ENCODE results near the gene PTCHD4.

The PTCHD4 gene

DNA sequence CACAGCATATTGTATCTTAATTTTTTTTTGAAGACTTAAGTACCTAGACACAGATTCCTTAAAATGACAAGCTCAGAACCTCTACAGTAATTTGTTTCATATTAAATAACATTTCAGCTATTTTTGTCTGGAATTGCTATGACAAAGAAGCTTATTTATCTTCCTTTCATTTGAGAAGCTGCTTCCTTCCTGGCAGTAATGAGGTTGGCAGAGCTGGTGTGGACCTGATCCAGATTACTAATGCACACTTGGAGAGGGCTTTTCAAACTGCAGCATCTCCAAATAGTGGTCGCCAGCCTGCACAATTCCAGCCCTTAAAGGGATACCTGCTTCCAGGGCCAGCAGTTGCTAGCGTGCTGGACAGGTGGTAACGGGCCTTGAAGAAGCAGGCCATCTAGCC lies 12.1 kb downstream of the PTCHD4 start:
- no peak overlapping the region for H3K27ac ChIP-seq (ENCODE audit: low read length)
- H3K9me3 ChIP-seq (ENCODE audit: control insufficient read depth in 1 of 2, low read length in 2 of 2), result no peaks in the 10 kb centered on the region
- no peaks in the 10 kb centered on the region for H3K36me3 ChIP-seq (ENCODE audit: control insufficient read depth in 1 of 2, insufficient read depth in 2 of 2, low read length in 2 of 2)
- H3K4me3 ChIP-seq (ENCODE audit: low read depth in 1 of 2, low read length in 2 of 2), result no peak overlapping the region
- H3K4me1 ChIP-seq (ENCODE audit: control insufficient read depth in 1 of 2, insufficient read depth in 2 of 2, low read length in 2 of 2), result peaks cover 0 to 5% of the 10 kb centered on the region in 2 donors
- H3K27me3 ChIP-seq (ENCODE audit: low read depth, low read length), result no peaks in the 10 kb centered on the region

DNA sequence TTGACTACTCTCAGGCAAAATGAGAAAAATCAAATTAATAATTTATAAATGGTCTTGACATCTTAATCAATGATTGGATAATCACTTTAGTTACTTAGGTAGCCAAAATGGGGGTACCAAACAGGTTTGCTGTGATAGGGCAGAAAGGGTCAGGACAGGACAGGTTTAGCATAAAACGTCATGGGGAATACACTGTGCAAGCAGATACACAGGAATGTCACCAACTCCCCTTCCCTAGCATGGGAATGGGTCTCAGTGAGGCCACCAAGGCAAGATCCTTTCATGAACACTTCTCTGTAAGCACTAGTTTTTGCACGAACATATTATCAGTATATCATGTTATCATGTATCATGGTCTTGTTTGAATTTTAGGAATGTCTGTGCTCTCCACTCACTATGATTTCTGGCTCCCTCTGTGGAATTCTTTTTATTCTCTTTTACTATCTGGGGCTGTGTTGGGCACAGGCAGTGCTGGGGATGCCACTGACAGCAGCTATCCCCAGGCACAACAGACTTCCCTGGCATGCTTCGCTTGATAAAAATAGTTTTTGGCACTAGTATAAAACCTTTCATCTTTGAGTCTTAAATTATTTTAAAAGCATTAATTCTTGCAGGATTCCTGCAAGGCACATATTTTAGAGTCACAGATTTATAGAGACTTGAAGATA lies 18.3 kb downstream of the PTCHD4 start:
- Histone ChIP-seq H3K27me3 (ENCODE audit: low read depth, low read length) (no peaks in the 10 kb centered on the region), H3K9me3 (ENCODE audit: control insufficient read depth in 1 of 2, low read length in 2 of 2) (no peaks in the 10 kb centered on the region), H3K4me3 (ENCODE audit: low read depth in 1 of 2, low read length in 2 of 2) (no peak overlapping the region), H3K4me1 (ENCODE audit: control insufficient read depth in 1 of 2, insufficient read depth in 2 of 2, low read length in 2 of 2) (no peaks in the 10 kb centered on the region), H3K36me3 (ENCODE audit: control insufficient read depth in 1 of 2, insufficient read depth in 2 of 2, low read length in 2 of 2) (no peaks in the 10 kb centered on the region), H3K27ac (ENCODE audit: low read length) (no peak overlapping the region)

GRCh38 chr6:48090546-48090945 lies 20.5 kb downstream of the PTCHD4 start:
- no peaks in the 10 kb centered on the region for H3K9me3 ChIP-seq (ENCODE audit: control insufficient read depth in 1 of 2, low read length in 2 of 2)
- H3K4me1 ChIP-seq (ENCODE audit: control insufficient read depth in 1 of 2, insufficient read depth in 2 of 2, low read length in 2 of 2), result no peaks in the 10 kb centered on the region
- H3K4me3 ChIP-seq (ENCODE audit: low read depth in 1 of 2, low read length in 2 of 2), result no peak overlapping the region
- no peaks in the 10 kb centered on the region for H3K36me3 ChIP-seq (ENCODE audit: control insufficient read depth in 1 of 2, insufficient read depth in 2 of 2, low read length in 2 of 2)
- no peaks in the 10 kb centered on the region for H3K27me3 ChIP-seq (ENCODE audit: low read depth, low read length)
- H3K27ac ChIP-seq (ENCODE audit: low read length), result no peak overlapping the region

DNA sequence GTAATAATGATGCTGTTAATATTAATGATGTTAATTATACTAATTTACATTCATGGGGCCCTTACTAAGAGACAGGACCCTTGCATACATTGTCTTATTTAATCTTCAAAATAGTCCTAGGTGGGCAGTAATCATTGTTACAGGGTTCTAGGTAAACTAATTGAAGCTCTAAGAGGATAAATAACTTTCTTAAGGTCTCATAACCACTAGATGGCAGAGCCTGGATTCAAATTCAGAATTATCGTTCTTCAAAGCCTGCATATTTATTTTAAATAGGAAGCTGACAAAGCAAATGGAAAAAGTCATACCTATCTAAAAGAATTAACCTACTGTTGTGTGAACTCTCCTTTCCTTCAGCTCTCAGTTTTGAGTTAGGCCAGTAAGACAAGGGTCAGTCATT lies 23.5 kb downstream of the PTCHD4 start:
- H3K4me1 ChIP-seq (ENCODE audit: control insufficient read depth in 1 of 2, insufficient read depth in 2 of 2, low read length in 2 of 2), result no peaks in the 10 kb centered on the region
- no peaks in the 10 kb centered on the region for H3K27me3 ChIP-seq (ENCODE audit: low read depth, low read length)
- H3K9me3 ChIP-seq (ENCODE audit: control insufficient read depth in 1 of 2, low read length in 2 of 2), result peaks cover 0 to 2% of the 10 kb centered on the region in 2 donors
- H3K36me3 ChIP-seq (ENCODE audit: control insufficient read depth in 1 of 2, insufficient read depth in 2 of 2, low read length in 2 of 2), result no peaks in the 10 kb centered on the region
- no peak overlapping the region for H3K4me3 ChIP-seq (ENCODE audit: low read depth in 1 of 2, low read length in 2 of 2)
- no peak overlapping the region for H3K27ac ChIP-seq (ENCODE audit: low read length)

- no peaks in the 10 kb centered on the region for H3K27me3 ChIP-seq (ENCODE audit: low read depth, low read length)
- H3K27ac ChIP-seq (ENCODE audit: low read length), result no peak overlapping the region
- no peaks in the 10 kb centered on the region for H3K4me1 ChIP-seq (ENCODE audit: control insufficient read depth in 1 of 2, insufficient read depth in 2 of 2, low read length in 2 of 2)
- H3K36me3 ChIP-seq (ENCODE audit: control insufficient read depth in 1 of 2, insufficient read depth in 2 of 2, low read length in 2 of 2), result no peaks in the 10 kb centered on the region
- H3K4me3 ChIP-seq (ENCODE audit: low read depth in 1 of 2, low read length in 2 of 2), result no peak overlapping the region
- H3K9me3 ChIP-seq (ENCODE audit: control insufficient read depth in 1 of 2, low read length in 2 of 2), result peaks cover 0 to 2% of the 10 kb centered on the region in 2 donors
Observed at GRCh38 chr6:48086187-48086586, 24.8 kb downstream of the PTCHD4 start.

GRCh38 chr6:48085131-48085741 lies 25.8 kb downstream of the PTCHD4 start:
- H3K27ac ChIP-seq (ENCODE audit: low read length), result no peak overlapping the region
- H3K27me3 ChIP-seq (ENCODE audit: low read depth, low read length), result no peaks in the 10 kb centered on the region
- H3K4me3 ChIP-seq (ENCODE audit: low read depth in 1 of 2, low read length in 2 of 2), result no peak overlapping the region
- peaks cover 0 to 2% of the 10 kb centered on the region in 2 donors for H3K9me3 ChIP-seq (ENCODE audit: control insufficient read depth in 1 of 2, low read length in 2 of 2)
- H3K4me1 ChIP-seq (ENCODE audit: control insufficient read depth in 1 of 2, insufficient read depth in 2 of 2, low read length in 2 of 2), result no peaks in the 10 kb centered on the region
- H3K36me3 ChIP-seq (ENCODE audit: control insufficient read depth in 1 of 2, insufficient read depth in 2 of 2, low read length in 2 of 2), result no peaks in the 10 kb centered on the region

- Histone ChIP-seq H3K9me3 (ENCODE audit: control insufficient read depth in 1 of 2, low read length in 2 of 2) (peaks cover 0 to 2% of the 10 kb centered on the region in 2 donors), H3K4me1 (ENCODE audit: control insufficient read depth in 1 of 2, insufficient read depth in 2 of 2, low read length in 2 of 2) (no peaks in the 10 kb centered on the region), H3K27ac (ENCODE audit: low read length) (no peak overlapping the region), H3K36me3 (ENCODE audit: control insufficient read depth in 1 of 2, insufficient read depth in 2 of 2, low read length in 2 of 2) (no peaks in the 10 kb centered on the region), H3K27me3 (ENCODE audit: low read depth, low read length) (no peaks in the 10 kb centered on the region), H3K4me3 (ENCODE audit: low read depth in 1 of 2, low read length in 2 of 2) (no peak overlapping the region)
Observed at GRCh38 chr6:48084201-48084600, 26.8 kb downstream of the PTCHD4 start.

GRCh38 chr6:48080227-48081009 lies 30.6 kb downstream of the PTCHD4 start:
- Histone ChIP-seq H3K9me3 (ENCODE audit: control insufficient read depth in 1 of 2, low read length in 2 of 2) (peaks cover 0 to 2% of the 10 kb centered on the region in 2 donors), H3K27me3 (ENCODE audit: low read depth, low read length) (no peaks in the 10 kb centered on the region), H3K36me3 (ENCODE audit: control insufficient read depth in 1 of 2, insufficient read depth in 2 of 2, low read length in 2 of 2) (no peaks in the 10 kb centered on the region), H3K4me3 (ENCODE audit: low read depth in 1 of 2, low read length in 2 of 2) (no peak overlapping the region), H3K4me1 (ENCODE audit: control insufficient read depth in 1 of 2, insufficient read depth in 2 of 2, low read length in 2 of 2) (no peaks in the 10 kb centered on the region), H3K27ac (ENCODE audit: low read length) (no peak overlapping the region)

DNA sequence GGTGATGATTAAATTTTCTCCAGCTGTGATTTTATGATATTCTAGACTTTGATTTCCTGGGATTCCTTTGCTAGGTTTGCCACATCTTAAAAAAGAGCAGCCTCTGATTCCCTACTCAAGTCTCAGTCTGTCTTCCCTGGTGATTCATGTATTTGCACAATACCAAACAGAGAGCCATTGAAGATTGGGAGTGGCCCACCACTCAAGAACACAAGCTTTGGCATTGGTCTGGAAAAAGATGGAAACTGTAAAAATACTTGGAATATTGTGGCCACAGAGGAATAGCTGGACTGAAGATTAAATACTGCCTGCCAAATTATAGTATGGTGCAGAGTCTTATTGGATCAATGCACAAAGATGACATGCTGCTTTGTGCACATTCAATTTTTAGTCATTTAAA lies 32.9 kb downstream of the PTCHD4 start:
- Histone ChIP-seq H3K36me3 (ENCODE audit: control insufficient read depth in 1 of 2, insufficient read depth in 2 of 2, low read length in 2 of 2) (no peaks in the 10 kb centered on the region), H3K9me3 (ENCODE audit: control insufficient read depth in 1 of 2, low read length in 2 of 2) (no peaks in the 10 kb centered on the region), H3K27me3 (ENCODE audit: low read depth, low read length) (no peaks in the 10 kb centered on the region)

GRCh38 chr6:48075181-48075580 lies 35.8 kb downstream of the PTCHD4 start:
- H3K27me3 ChIP-seq (ENCODE audit: low read depth, low read length), result no peaks in the 10 kb centered on the region
- H3K4me1 ChIP-seq (ENCODE audit: control insufficient read depth in 1 of 2, insufficient read depth in 2 of 2, low read length in 2 of 2), result no peaks in the 10 kb centered on the region
- H3K9me3 ChIP-seq (ENCODE audit: control insufficient read depth in 1 of 2, low read length in 2 of 2), result no peaks in the 10 kb centered on the region
- no peak overlapping the region for H3K4me3 ChIP-seq (ENCODE audit: low read depth in 1 of 2, low read length in 2 of 2)
- no peak overlapping the region for H3K27ac ChIP-seq (ENCODE audit: low read length)
- H3K36me3 ChIP-seq (ENCODE audit: control insufficient read depth in 1 of 2, insufficient read depth in 2 of 2, low read length in 2 of 2), result no peaks in the 10 kb centered on the region

More for the DNA sequence above, 32.9 kb downstream of the PTCHD4 start:
- Histone ChIP-seq H3K4me3 (ENCODE audit: low read depth in 1 of 2, low read length in 2 of 2) (no peak overlapping the region), H3K27ac (ENCODE audit: low read length) (no peak overlapping the region), H3K4me1 (ENCODE audit: control insufficient read depth in 1 of 2, insufficient read depth in 2 of 2, low read length in 2 of 2) (no peaks in the 10 kb centered on the region)

GRCh38 chr6:48073976-48074767 lies 36.8 kb downstream of the PTCHD4 start:
- Histone ChIP-seq H3K36me3 (ENCODE audit: control insufficient read depth in 1 of 2, insufficient read depth in 2 of 2, low read length in 2 of 2) (no peaks in the 10 kb centered on the region), H3K27me3 (ENCODE audit: low read depth, low read length) (peaks cover 3% of the 10 kb centered on the region), H3K9me3 (ENCODE audit: control insufficient read depth in 1 of 2, low read length in 2 of 2) (no peaks in the 10 kb centered on the region), H3K4me3 (ENCODE audit: low read depth in 1 of 2, low read length in 2 of 2) (no peak overlapping the region), H3K27ac (ENCODE audit: low read length) (no peak overlapping the region), H3K4me1 (ENCODE audit: control insufficient read depth in 1 of 2, insufficient read depth in 2 of 2, low read length in 2 of 2) (peaks cover 0 to 6% of the 10 kb centered on the region in 2 donors)
